Frontal cortex (tissue), 4 donors: ENCODE results near the gene IGFBP3. TPM values are rescaled to one million over a fixed set of nuclear protein-coding genes. Genes with fewer than 3 reads are reported as not detected.
"Not testable (repeated sequence)": the region's sequence is repeated elsewhere in the genome, so short reads cannot be mapped to it uniquely, and the experiment has no call there.

Source experiments
- DNase-seq, 2 donors: peaks; one replicate each; pipeline ENCODE4 v3.0.0; 2012; ENCODE audit warnings: low spot score in 2 of 2
- FAIRE-seq: peaks from 2 replicates; lab custom pipeline; 2012; peaks lifted over from hg19 to GRCh38; lab: Jason Lieb, UNC
- total RNA-seq: library from RNA; depleted of rRNA; stranded (reverse); fragments of >200 nt; gene quantifications from one replicate; pipeline ENCODE4 v1.2.3, GENCODE V29; 2014
- donor health status: control.
- donor health status: control.
- donor health status: control.

IGFBP3 gene, protein sequence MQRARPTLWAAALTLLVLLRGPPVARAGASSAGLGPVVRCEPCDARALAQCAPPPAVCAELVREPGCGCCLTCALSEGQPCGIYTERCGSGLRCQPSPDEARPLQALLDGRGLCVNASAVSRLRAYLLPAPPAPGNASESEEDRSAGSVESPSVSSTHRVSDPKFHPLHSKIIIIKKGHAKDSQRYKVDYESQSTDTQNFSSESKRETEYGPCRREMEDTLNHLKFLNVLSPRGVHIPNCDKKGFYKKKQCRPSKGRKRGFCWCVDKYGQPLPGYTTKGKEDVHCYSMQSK
- 6.1 TPM for total RNA-seq

GRCh38 chr7:45920502-45921380 lies at the start of gene IGFBP3:
Gene IGFBP3 (minus strand): TSS chr7:45921272. CDS start chr7:45921140, 132 bp downstream.
- FAIRE-seq (no peak), DNase-seq (peak; percentile 33 to 56)

GRCh38 chr7:45970454-45970853 lies 49.4 kb upstream of the IGFBP3 start:
- DNase-seq (no peak), FAIRE-seq (no peak)

- FAIRE-seq = no peak
- no peak for DNase-seq
Measured at GRCh38 chr7:45969940-45970339, 48.9 kb upstream of the IGFBP3 start.

DNA sequence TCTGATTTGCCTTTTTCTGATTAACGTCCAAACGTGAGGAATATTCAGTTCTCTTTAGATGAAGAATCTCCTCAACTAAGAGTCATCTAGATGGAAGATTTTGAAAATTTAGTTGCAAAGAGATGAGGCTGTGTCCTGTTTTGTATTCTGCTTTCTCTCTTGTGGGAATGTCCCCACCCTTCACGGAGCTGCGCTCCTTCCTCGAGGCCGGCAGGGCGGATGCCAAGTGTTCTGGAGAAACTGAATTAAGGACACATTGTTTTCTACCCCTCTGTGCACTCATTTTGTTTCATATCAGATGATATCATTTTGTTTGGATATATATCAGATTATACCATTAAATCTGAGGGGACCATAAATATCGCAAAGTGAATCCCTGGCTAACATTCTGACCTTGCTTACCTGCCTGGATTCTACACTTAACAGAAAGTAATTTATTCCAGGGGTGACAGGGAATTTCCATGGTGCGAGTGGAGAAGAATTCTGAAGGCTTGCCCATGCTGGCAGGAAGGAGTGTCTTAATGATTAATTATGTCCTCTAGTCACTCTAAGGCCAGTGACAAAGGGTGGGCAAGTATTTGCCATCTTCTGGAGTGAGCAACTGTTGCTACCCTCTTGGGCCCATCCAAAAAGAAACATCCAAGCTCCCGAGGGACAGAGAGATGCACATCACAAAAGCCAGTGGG lies 47.9 kb upstream of the IGFBP3 start:
- FAIRE-seq (no peak), DNase-seq (no peak)

DNA sequence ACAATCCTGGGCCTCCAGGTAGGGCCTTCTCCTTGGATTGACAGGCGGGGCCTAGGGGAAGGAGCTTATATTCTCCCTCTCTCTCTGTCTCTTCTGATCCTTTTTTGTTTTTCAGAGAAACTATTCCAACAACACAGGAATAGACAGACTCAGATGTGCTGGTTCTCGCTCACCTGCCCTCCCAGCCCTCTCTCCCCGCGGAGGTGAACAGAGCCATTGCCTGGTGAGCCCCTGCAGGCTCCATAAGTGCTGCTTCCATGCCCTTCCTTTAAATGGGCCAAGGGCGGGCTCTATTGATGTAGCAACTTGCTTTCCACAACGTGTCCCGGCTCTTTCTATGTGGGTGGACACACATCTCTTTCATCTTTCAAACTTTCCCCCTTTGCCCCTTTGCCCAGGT lies 47.2 kb upstream of the IGFBP3 start:
- FAIRE-seq (no peak), DNase-seq (no peak)

DNA sequence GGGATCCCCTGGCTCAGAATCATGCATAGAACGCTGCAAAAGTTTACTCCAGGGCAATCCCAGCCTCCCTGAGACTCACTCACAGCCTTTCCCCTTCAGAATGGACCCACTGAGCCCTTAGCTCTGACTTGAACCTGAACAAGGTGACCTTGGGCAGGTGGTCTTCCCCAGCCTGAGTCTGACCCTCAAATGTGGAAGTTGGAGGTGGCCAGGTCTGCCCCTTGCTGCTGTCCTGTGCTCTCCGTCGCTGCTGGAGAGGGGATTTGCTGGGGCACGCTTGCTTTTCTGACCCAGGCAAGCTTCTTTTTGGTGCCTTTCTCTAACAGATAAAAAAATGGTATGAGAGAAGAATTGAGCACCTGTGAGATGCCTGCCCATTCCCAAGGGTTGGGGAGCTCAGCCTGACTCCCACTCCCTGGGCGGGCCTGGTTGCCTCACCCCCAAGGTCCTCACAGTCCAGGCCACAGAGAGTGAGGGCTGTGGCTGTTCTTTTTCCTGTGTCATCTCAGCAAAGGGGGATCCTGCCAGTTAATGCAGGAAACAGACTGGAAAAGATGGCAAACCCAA lies 46.6 kb upstream of the IGFBP3 start:
- no peak for DNase-seq
- no peak for FAIRE-seq

DNA sequence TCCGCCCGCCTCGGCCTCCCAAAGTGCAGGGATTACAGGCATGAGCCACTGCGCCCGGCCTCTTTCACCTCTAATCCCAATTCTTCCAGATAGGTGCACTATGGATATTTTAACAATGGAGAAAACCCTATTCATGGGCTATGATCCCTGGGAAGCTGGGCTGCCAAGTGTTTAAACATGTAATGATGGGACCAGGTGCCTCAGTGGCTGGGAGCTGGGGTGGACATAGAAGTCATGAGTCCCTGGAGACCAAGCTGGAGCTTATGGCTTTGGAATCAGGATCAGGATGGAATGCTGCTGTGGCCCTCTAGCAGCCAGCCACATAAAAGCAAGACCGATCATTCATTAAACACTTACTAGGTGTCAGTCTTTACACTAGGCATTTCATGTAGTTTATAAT lies 41.8 kb upstream of the IGFBP3 start:
- no peak for FAIRE-seq
- DNase-seq = no peak

DNA sequence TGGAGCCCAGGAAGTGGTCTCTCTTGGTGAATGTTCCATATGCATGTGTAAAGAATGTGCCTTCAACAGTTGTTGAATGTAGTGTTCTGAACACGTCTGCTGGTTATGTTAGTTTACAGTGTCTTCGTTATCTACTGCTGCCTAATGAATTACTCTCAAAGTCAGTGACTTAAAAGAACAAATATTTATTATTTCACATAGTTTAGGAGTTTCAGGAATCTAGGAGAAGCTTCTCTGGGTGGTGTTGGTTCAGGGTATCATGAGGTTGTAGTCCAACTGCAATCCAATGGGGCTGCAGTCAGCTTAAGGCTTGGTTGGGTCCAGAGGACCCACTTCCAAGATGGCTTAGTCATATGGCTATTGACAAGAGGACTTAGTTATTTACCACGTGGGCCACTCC lies 36.6 kb upstream of the IGFBP3 start:
- no peak for FAIRE-seq
- DNase-seq = no peak

DNA sequence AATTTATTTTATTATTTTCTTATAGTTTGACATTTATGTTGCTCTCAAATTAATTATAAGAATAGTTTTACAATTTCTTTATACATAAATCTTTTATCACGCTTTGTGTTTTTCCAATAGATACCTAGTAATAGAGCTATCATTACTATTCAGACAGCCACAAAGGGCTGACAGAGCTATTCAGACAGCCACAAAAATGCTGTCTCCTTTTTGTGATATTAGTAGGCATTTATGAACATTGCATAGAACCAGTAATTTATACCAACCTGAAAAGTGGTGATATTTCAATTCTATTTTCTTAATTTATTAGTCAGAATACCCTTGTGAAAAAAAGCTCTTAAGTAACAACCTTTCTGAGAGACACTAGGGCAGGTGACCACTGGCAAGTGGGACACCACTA lies 34.2 kb upstream of the IGFBP3 start:
- FAIRE-seq (no peak), DNase-seq (no peak)

- FAIRE-seq, DNase-seq: not testable (repeated sequence)
Measured at GRCh38 chr7:45953055-45953454, 32.0 kb upstream of the IGFBP3 start.

DNA sequence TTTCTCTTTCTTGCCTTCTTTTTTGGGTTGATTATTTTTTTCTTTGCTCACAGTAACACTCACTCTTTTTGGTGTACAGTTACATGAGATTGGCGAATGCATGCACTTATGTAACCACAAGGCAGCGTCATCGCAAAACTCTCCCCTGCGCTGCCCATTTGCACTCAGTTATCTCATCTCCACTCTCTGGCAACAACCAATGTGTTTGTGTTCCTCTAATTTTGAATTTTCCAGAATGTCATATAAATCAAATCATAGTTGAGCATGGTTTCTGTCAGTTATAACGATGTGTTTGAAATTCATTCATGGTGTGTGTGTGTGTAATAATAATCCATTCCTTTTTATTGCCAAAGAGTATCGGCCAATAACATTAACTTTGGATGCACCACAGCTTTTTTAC lies 23.0 kb upstream of the IGFBP3 start:
- FAIRE-seq = no peak
- DNase-seq = no peak

DNA sequence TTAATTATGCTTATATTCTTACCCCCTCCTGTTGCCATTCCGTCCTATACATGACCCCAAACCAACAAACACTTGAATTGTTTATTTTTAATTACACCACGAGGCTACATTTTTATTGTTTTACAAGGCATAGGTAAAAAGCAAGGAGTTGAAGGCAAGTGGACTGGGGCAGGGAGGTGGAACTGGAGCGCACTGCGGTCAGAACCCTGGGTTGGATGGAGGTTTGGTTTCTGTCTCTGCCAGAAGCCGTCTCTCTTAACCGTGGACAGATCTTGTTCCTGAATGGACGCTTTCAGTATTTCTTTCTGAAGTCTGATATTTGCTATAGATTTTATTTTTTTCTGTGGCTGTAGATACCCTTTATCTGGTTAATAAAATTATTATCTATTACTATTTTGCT lies 19.9 kb upstream of the IGFBP3 start:
- DNase-seq (no peak), FAIRE-seq (no peak)

- not testable (repeated sequence) for FAIRE-seq, DNase-seq
Measured at GRCh38 chr7:45940237-45940781, 19.2 kb upstream of the IGFBP3 start.

- DNase-seq (no peak), FAIRE-seq (no peak)
Measured at GRCh38 chr7:45939574-45939973, 18.5 kb upstream of the IGFBP3 start.

- FAIRE-seq (no peak), DNase-seq (no peak)
Measured at GRCh38 chr7:45938626-45939302, 17.7 kb upstream of the IGFBP3 start.

DNA sequence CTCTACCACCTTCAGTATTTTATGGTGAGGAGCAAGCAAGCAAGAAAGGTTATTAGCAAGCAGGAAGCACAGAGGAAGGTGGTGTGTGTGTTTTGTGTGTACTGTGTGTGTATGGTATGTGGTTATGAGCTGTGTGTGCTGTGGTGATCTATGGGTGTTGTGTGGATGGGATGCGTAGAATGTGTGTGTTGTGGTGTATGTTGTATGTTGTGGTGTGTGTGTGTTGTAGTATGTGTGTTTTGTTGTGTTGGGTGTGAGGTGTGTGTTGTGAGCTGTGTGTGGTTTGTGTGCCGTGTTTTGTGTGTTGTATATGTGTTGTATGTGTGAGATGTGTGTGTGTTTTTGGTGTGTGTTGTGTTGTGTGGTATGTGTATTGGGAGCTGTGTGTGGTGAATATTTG lies 16.8 kb upstream of the IGFBP3 start:
- FAIRE-seq (no peak), DNase-seq (no peak)

GRCh38 chr7:45937301-45937700 lies 16.2 kb upstream of the IGFBP3 start:
- FAIRE-seq = no peak

GRCh38 chr7:45930967-45931366 lies 9.9 kb upstream of the IGFBP3 start:
- DNase-seq (no peak), FAIRE-seq (no peak)

More at GRCh38 chr7:45937301-45937700, 16.2 kb upstream of the IGFBP3 start:
- no peak for DNase-seq

DNA sequence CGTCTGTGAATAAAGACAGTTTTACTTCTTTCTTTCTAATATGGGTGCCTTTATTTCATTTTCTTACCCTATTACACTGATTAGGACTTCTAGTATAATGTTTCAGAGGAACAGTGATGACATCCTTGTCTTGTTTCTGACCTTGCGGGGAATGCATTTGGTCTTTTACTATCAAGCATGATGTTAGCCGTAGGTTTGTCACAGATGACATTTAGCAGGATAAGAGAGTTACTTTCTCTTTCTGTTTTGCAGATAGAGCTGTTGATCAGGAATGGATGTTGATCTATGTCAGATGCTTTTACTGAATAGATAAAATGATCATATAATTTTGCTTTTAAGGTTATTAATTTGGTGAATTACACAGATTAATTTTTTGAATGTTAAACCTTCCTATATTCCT lies 6.6 kb upstream of the IGFBP3 start:
- DNase-seq = no peak
- FAIRE-seq = no peak
